ENCODE measurements around the gene FSD1.

Gene FSD1

GRCh38 chr19:4367336-4367723 is 62.9 kb downstream of the FSD1 start:
- Histone ChIP-seq H3K9me3 (ENCODE audit: low read length) (no peaks in the 10 kb centered on the region), H3K79me2 (ENCODE audit: insufficient read depth, low read length) (no peaks in the 10 kb centered on the region), H3K4me1 (ENCODE audit: insufficient read depth, low read length, severe bottlenecking) (peaks cover 26% of the 10 kb centered on the region), H3K4me2 (ENCODE audit: low read length) (no peak overlapping the region), H4K20me1 (ENCODE audit: insufficient read depth, low read length) (no peaks in the 10 kb centered on the region), H2AFZ (ENCODE audit: low read length) (no peak overlapping the region), H3K9me2 (ENCODE audit: low read depth, low read length) (no peaks in the 10 kb centered on the region), H3K9ac (ENCODE audit: low read length) (no peak overlapping the region), H3K4me3 (ENCODE audit: low read depth, low read length, poor library complexity, severe bottlenecking) (no peak overlapping the region), H3K27ac (ENCODE audit: low read depth, low read length, poor library complexity, severe bottlenecking) (no peak overlapping the region), H3F3A (ENCODE audit: insufficient read depth, low read length) (no peaks in the 10 kb centered on the region), H3K36me3 (ENCODE audit: insufficient read depth, low read length) (peaks cover 24% of the 10 kb centered on the region), H3K27me3 (ENCODE audit: insufficient read depth, low read length) (no peaks in the 10 kb centered on the region)
- no peak for TF ChIP-seq CTCF (IDR thresholded peaks at IDR 0.05; ENCODE audit: low read length)
- no peak for TF ChIP-seq EZH2 (IDR thresholded peaks at IDR 0.05; ENCODE audit: borderline replicate concordance, low read length)

- no peaks in the 10 kb centered on the region for H3K9me3 ChIP-seq (ENCODE audit: low read length)
- no peaks in the 10 kb centered on the region for H3K27me3 ChIP-seq (ENCODE audit: insufficient read depth, low read length)
- peak overlapping the region; percentile 81 for H3K27ac ChIP-seq (ENCODE audit: low read depth, low read length, poor library complexity, severe bottlenecking)
- no peaks in the 10 kb centered on the region for H3K79me2 ChIP-seq (ENCODE audit: insufficient read depth, low read length)
- H3F3A ChIP-seq (ENCODE audit: insufficient read depth, low read length): no peaks in the 10 kb centered on the region
- H3K4me3 ChIP-seq (ENCODE audit: low read depth, low read length, poor library complexity, severe bottlenecking): no peak overlapping the region
- TF ChIP-seq CTCF (IDR thresholded peaks at IDR 0.05; ENCODE audit: low read length) (no peak), EZH2 (IDR thresholded peaks at IDR 0.05; ENCODE audit: borderline replicate concordance, low read length) (no peak)
- no peak overlapping the region for H2AFZ ChIP-seq (ENCODE audit: low read length)
- peaks cover 26% of the 10 kb centered on the region for H3K4me1 ChIP-seq (ENCODE audit: insufficient read depth, low read length, severe bottlenecking)
- no peaks in the 10 kb centered on the region for H4K20me1 ChIP-seq (ENCODE audit: insufficient read depth, low read length)
- no peak overlapping the region for H3K4me2 ChIP-seq (ENCODE audit: low read length)
- no peaks in the 10 kb centered on the region for H3K9me2 ChIP-seq (ENCODE audit: low read depth, low read length)
- peaks cover 20% of the 10 kb centered on the region for H3K36me3 ChIP-seq (ENCODE audit: insufficient read depth, low read length)
- H3K9ac ChIP-seq (ENCODE audit: low read length): no peak overlapping the region
These were observed 63.4 kb downstream of the FSD1 start for GRCh38 chr19:4367781-4368127.

- peak overlapping the region; percentile 81 for H3K27ac ChIP-seq (ENCODE audit: low read depth, low read length, poor library complexity, severe bottlenecking)
- peaks cover 16% of the 10 kb centered on the region for H3K36me3 ChIP-seq (ENCODE audit: insufficient read depth, low read length)
- no peaks in the 10 kb centered on the region for H3F3A ChIP-seq (ENCODE audit: insufficient read depth, low read length)
- H3K9me3 ChIP-seq (ENCODE audit: low read length): no peaks in the 10 kb centered on the region
- no peaks in the 10 kb centered on the region for H3K27me3 ChIP-seq (ENCODE audit: insufficient read depth, low read length)
- H3K9ac ChIP-seq (ENCODE audit: low read length): no peak overlapping the region; the same call in 1 of the 2 replicates
- H3K9me2 ChIP-seq (ENCODE audit: low read depth, low read length): no peaks in the 10 kb centered on the region
- no peak overlapping the region for H3K4me3 ChIP-seq (ENCODE audit: low read depth, low read length, poor library complexity, severe bottlenecking)
- H3K4me2 ChIP-seq (ENCODE audit: low read length): no peak overlapping the region
- no peak overlapping the region for H2AFZ ChIP-seq (ENCODE audit: low read length)
- no peaks in the 10 kb centered on the region for H3K79me2 ChIP-seq (ENCODE audit: insufficient read depth, low read length)
- H4K20me1 ChIP-seq (ENCODE audit: insufficient read depth, low read length): no peaks in the 10 kb centered on the region
- TF ChIP-seq CTCF (IDR thresholded peaks at IDR 0.05; ENCODE audit: low read length) (no peak), EZH2 (IDR thresholded peaks at IDR 0.05; ENCODE audit: borderline replicate concordance, low read length) (no peak)
- peaks cover 26% of the 10 kb centered on the region for H3K4me1 ChIP-seq (ENCODE audit: insufficient read depth, low read length, severe bottlenecking)
These were observed 63.9 kb downstream of the FSD1 start for GRCh38 chr19:4368128-4368820.

All from OCI-LY1 (cell line).